ENCODE results near the gene CPSF3.

GRCh38 chr2:9508931-9509330 is 85.5 kb downstream of the CPSF3 start:
- TF ChIP-seq ZNF792 (CRISPR knock-in tag; IDR thresholded peaks at IDR 0.05) = no peak
- TF ChIP-seq POLR2A (IDR thresholded peaks at IDR 0.05; ENCODE audit: insufficient read depth in 1 of 2, low read depth in 2 of 2, low read length in 2 of 2) = no peak
